Brain microvascular endothelial cell (primary cell): Measurements from ENCODE around the gene PAQR4.
A peak's percentile ranks its signal among the peaks of the same experiment; 100 is the strongest.

Experiments
- DNase-seq: peaks from one replicate; pipeline ENCODE4 v3.0.0-alpha.2; 2020
- H3K27ac ChIP-seq: fragments of 250-450 bp; sonication (Bioruptor Pico); 2 replicates; pipeline ENCODE4 v1.5.1; 2020; ENCODE audit warnings: mild to moderate bottlenecking, moderate library complexity
- H3K27me3 ChIP-seq: fragments of 250-450 bp; sonication (Bioruptor Pico); replicated peaks from 2 replicates; pipeline ENCODE4 v1.5.1; 2020; ENCODE audit warnings: mild to moderate bottlenecking
- H3K36me3 ChIP-seq: fragments of 250-450 bp; sonication (Bioruptor Pico); replicated peaks from 2 replicates; pipeline ENCODE4 v1.5.1; 2020; ENCODE audit warnings: mild to moderate bottlenecking
- H3K4me3 ChIP-seq: 2 replicates; pipeline ENCODE4 v1.5.1; 2011; ENCODE audit warnings: low read depth, mild to moderate bottlenecking, control low read depth, low read length, moderate library complexity
- in situ Hi-C: cut with HindIII; loops from 2 replicates; pipeline ENCODE4 v1.10.0; 2017; ENCODE audit warnings: low sequenced_read_pairs, low pct_ligation_motif_present
- TF ChIP-seq, protein P1 (sequence below): IDR thresholded peaks from 2 replicates; pipeline ENCODE4 v1.5.1; 2011; ENCODE audit warnings: low read depth, mild to moderate bottlenecking, moderate library complexity, low read length, control low read depth, inconsistent platforms; ENCODE audit errors: missing control alignments

Gene PAQR4

DNA sequence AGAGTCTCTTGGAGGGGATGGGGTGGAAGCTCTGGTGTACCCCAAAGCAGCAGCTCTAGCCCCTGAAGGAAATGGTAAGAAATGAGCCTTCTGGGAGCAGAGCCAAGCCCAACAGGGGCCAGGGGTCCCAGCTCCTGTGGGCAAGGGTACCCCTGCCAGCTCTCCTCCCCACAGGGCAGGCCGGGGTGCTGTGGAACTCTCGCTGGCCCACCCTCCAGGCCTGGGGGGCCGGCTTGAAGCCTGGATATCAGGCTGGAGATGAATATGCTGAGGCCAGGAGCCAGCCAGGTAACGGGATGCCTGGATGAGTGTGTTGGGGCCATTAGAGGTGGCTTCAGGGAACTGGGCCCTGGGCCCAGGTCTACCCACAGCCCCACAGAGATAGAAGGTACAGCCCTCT lies 31.4 kb downstream of the PAQR4 start:
- Histone ChIP-seq H3K36me3 (no peaks in the 10 kb centered on the region), H3K4me3 (no peak overlapping the region), H3K27ac (no peak overlapping the region), H3K27me3 (peaks cover 10% of the 10 kb centered on the region)
- no peak for DNase-seq
- TF ChIP-seq, protein P1, sequence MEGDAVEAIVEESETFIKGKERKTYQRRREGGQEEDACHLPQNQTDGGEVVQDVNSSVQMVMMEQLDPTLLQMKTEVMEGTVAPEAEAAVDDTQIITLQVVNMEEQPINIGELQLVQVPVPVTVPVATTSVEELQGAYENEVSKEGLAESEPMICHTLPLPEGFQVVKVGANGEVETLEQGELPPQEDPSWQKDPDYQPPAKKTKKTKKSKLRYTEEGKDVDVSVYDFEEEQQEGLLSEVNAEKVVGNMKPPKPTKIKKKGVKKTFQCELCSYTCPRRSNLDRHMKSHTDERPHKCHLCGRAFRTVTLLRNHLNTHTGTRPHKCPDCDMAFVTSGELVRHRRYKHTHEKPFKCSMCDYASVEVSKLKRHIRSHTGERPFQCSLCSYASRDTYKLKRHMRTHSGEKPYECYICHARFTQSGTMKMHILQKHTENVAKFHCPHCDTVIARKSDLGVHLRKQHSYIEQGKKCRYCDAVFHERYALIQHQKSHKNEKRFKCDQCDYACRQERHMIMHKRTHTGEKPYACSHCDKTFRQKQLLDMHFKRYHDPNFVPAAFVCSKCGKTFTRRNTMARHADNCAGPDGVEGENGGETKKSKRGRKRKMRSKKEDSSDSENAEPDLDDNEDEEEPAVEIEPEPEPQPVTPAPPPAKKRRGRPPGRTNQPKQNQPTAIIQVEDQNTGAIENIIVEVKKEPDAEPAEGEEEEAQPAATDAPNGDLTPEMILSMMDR: no peak
- in situ Hi-C loops: no loop called here

DNA sequence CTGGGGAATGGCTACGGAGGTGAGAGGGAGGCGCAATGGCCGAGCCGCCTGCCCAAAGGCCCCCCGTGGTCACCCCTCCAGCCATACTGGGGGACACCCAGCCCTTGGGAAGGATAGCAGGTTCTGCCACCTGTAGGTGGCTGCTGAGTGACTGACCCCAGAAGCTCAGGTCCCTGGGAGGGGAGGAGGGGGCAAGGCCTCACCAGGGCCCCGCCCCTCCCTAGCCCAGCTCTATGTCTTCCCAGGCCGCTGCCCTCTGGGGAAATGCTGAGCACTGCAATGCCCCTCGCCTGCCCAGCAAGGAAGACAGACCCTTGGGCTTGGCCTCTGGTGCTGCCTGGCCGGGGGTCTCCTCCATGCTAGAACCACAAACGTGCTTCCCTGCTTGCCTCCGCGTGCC lies 32.2 kb downstream of the PAQR4 start:
- no peak overlapping the region for H3K4me3 ChIP-seq
- no peak for DNase-seq
- TF ChIP-seq, protein P1: no peak
- peaks cover 12% of the 10 kb centered on the region for H3K27me3 ChIP-seq
- no peaks in the 10 kb centered on the region for H3K36me3 ChIP-seq
- in situ Hi-C loops: no loop called here
- H3K27ac ChIP-seq: no peak overlapping the region

DNA sequence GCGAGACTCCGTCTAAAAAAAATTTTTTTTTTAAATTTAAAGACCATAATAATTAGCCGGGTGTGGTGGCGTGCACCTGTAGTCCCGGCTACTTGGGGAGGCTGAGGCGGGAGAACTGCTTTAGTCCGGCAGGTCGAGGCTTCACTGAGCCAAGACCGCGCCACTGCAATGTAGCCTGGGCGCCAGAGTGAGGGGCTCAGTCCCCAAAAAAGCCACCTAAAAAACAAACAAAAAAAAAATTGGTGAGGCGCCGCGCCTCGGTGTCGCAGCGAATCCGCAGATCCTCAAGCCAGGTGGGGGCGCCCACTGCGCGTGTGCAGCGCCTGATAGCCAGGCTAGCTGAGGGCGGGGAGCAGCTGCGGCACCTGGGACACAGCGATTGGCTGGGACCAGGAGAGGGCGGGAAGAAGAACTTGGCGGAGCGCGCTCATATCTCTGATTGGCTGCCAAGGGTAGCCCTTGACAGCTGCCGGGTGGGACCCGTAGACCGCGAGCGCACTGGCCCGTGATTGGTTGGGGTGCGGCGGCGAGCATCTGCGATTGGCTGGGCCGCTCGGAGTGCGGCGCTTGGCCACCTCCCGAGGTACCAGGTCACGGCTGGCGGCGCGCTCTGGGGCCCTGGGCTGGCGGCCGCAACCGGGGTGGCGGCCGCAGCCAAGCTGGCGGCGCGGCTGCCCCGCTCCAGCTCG lies 34.6 kb downstream of the PAQR4 start:
- in situ Hi-C loops: no loop called here
- no peak overlapping the region for H3K4me3 ChIP-seq

DNA sequence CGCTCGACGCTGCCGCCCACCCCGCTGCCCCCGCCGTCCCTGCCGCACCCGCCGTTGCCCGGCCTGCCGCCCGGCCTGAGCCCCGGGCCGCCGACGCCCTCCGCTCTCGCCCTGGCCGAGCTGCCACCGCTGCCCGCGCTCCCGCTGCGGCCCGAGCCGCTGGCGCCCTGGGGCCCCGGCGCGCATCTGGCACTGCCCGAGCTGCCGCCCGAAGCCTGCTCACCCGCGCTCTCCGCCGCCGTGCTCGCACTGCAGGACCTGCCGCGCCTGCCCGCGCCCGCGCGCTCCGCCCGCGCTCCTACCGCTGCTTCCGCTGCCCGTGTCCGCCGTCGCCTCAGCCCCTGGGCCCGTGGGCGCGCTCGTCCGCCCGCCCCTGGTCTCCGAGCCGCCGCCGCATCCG lies 35.2 kb downstream of the PAQR4 start:
- in situ Hi-C loops: no loop called here
- H3K27me3 ChIP-seq: peaks cover 26% of the 10 kb centered on the region

More for the DNA sequence above, 34.6 kb downstream of the PAQR4 start:
- H3K27me3 ChIP-seq: peaks cover 23% of the 10 kb centered on the region
- H3K36me3 ChIP-seq: no peaks in the 10 kb centered on the region
- no peak overlapping the region for H3K27ac ChIP-seq
- DNase-seq: peak; percentile 96
- TF ChIP-seq, protein P1: peak; percentile 55

DNA sequence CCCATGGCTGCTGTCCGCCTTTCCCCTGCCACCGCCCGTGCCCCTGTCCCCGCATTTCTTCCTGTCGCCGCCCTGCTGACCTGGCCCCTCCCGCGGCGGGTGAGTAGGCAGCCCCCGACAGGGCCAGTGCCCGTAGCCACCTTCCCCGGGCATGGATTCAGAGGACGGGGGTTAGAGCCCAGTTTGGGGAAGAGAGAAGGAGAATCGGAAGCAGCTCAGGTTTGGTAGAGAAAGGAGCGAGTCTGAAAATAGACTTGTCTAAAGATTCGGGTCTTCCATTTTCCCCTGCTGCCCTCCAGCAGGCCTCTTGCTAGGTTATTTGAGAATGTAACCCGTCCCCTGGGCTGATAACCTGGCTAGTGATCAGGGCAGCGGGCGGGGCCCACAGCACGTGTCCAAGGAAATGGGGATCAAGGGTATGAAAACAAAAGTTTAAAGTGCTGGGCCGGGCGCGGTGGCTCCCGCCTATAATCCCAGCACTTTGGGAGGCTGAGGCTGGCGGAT lies 35.7 kb downstream of the PAQR4 start:
- DNase-seq: no peak
- no peak overlapping the region for H3K27ac ChIP-seq
- in situ Hi-C loops: no loop called here
- H3K36me3 ChIP-seq: no peaks in the 10 kb centered on the region
- H3K4me3 ChIP-seq: no peak overlapping the region
- peaks cover 27% of the 10 kb centered on the region for H3K27me3 ChIP-seq
- TF ChIP-seq, protein P1: no peak

More for the DNA sequence above, 35.2 kb downstream of the PAQR4 start:
- DNase-seq: no peak
- TF ChIP-seq, protein P1: no peak
- Histone ChIP-seq H3K36me3 (no peaks in the 10 kb centered on the region), H3K4me3 (no peak overlapping the region), H3K27ac (no peak overlapping the region)
